ENCODE data around the gene MMP23B. TPM values are rescaled to one million over a fixed set of nuclear protein-coding genes. Genes with fewer than 3 reads are reported as not detected.

Gene MMP23B
- total RNA-seq: 0.17 and 1.1 TPM in 2 replicates

DNA sequence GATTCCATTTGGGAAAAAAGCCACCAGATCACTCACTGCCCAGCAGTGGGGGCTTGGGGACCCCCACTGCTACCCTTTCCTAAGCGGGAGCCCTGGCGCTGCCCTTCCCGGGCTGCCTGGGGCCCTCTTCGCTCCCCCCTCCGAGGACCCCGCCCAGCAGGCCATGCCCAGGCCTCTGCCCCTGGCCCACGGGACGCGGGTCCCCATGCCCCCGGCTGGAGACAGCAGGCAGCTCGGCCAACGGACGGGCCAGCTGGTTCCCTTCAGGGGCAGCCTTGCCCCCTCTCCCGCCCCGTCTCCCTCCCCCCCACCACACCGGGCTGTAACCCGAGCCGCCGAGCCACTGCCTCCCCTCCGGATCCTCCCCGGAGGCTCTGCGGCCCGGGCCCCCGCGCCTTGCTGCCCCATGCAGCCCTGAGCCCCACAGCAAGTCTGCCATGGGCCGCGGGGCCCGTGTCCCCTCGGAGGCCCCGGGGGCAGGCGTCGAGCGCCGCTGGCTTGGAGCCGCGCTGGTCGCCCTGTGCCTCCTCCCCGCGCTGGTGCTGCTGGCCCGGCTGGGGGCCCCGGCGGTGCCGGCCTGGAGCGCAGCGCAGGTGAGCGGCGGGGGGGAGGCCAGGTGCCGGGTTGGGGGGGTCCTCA is at the start of gene MMP23B:
Gene MMP23B, plus strand, starts transcription at position 392 of the 639 bp plus-strand sequence. Its CDS starts 46 bp downstream, at position 438.

GRCh38 chr1:1599935-1600860 is 31.8 kb upstream of the MMP23B start, which contains the start of gene FNDC10:
FNDC10 (minus strand) TSS chr1:1600135; CDS start chr1:1600015, 120 bp downstream.

DNA sequence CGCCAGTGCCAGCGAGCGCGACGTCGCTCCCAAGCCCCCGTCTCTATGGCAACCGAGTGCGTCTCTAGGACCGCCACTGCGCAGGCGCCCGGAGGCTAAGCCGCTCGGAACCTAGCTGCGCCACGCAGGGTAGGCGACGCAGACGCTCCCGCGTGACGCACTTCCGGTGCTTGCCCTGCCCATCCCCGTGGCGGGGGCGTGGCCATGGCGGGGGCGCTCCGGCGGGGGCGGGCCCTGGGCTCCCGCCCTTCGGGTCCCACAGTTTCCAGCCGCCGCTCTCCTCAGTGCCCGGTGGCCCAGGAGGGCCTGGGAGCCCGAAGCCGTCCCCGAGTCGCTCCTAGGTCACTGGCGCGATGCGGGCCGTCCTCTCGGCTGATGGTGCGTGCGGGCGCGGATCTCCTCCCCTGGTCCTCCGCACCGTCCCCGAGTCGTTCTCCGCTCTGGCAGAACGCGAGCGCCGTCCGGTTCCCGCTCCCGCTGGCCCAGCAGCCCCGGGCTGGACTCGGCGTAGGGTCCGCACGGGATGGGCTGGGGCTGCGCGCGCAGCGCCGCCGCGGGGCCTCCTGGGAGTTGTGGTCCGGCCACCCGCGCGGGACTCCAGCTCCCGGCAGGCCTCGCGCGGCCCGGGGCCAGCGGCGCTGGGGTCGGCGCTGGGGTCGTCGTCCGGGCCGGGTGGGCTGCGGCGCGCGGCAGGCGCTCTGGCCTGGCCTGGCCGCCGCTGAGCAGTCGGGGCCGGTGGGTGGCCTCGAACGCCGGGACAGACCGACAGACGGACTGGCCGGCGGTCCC is 16.5 kb upstream of the MMP23B start, which contains the start of gene MIB2:
Gene MIB2, plus strand, starts transcription at position 245 of the 789 bp plus-strand sequence. CDS start 7,953 bp downstream, outside the sequence.

GRCh38 chr1:1658583-1659549 is 26.9 kb downstream of the MMP23B start, which contains the start of gene CDK11B:
CDK11B (minus strand) TSS chr1:1659004; CDS start chr1:1657485, 1,519 bp downstream.

Other genes starting within 250 kb of the MMP23B start
- 68.4 and 96.8 TPM in 2 replicates for gene CCNL2, start 232.8 kb upstream of the MMP23B start, total RNA-seq
- gene MRPL20, start 224.9 kb upstream of the MMP23B start, total RNA-seq: 86.6 and 91.1 TPM in 2 replicates
- gene ANKRD65, start 210.9 kb upstream of the MMP23B start, total RNA-seq: 0.11 and 0.34 TPM in 2 replicates
- 4.2 and 13.1 TPM in 2 replicates for gene VWA1, start 196.5 kb upstream of the MMP23B start, total RNA-seq
- 0.11 and 0.52 TPM in 2 replicates for gene ATAD3C, start 182.5 kb upstream of the MMP23B start, total RNA-seq
- gene ATAD3B, start 160.4 kb upstream of the MMP23B start, total RNA-seq: 12.4 and 20.0 TPM in 2 replicates
- 13.1 and 19.4 TPM in 2 replicates for gene ATAD3A, start 120.0 kb upstream of the MMP23B start, total RNA-seq
- gene TMEM240, start 91.5 kb upstream of the MMP23B start, total RNA-seq: 1.2 TPM in 2 replicates
- 54.4 and 54.6 TPM in 2 replicates for gene SSU72, start 57.3 kb upstream of the MMP23B start, total RNA-seq
- gene FNDC10, start 32.0 kb upstream of the MMP23B start, total RNA-seq: 0.60 and 0.65 TPM in 2 replicates
- 33.8 and 35.0 TPM in 2 replicates for gene MIB2, start 16.7 kb upstream of the MMP23B start, total RNA-seq
- gene CDK11B, start 26.8 kb downstream of the MMP23B start, total RNA-seq: 7.0 and 9.7 TPM in 2 replicates
- 29.0 and 35.9 TPM in 2 replicates for gene SLC35E2B, start 60.6 kb downstream of the MMP23B start, total RNA-seq
- gene CDK11A, start 92.2 kb downstream of the MMP23B start, total RNA-seq: 9.5 and 11.0 TPM in 2 replicates
- gene NADK, start 146.3 kb downstream of the MMP23B start, total RNA-seq: 28.9 and 31.5 TPM in 2 replicates